ENCODE results near the gene ZNF740. TPM values are rescaled to one million over a fixed set of nuclear protein-coding genes. Genes with fewer than 3 reads are reported as not detected.

ZNF740 gene
- total RNA-seq, 2 donors from 2014 or later, result 10.1 to 21.4 TPM

GRCh38 chr12:53181935-53182334, 1.4 kb downstream of the ZNF740 start:
- ATAC-seq, result no peak
- intact Hi-C loops (cut with DNase I), result no loop called here
- Histone ChIP-seq H3K4me1 (peaks cover 41% of the 10 kb centered on the region), H3K36me3 (replicated peaks in 1 of 2; ENCODE audit: insufficient read depth in 1 of 2, low read depth in 2 of 2) (peaks cover 0 to 28% of the 10 kb centered on the region in 2 donors), H3K4me3 (no peak overlapping the region), H3K27ac (no peak overlapping the region), H3K9me3 (no peaks in the 10 kb centered on the region), H3K27me3 (no peaks in the 10 kb centered on the region)
- 51 to 63% methylated on average over 2 of the region's 2 CpGs for WGBS, 2 donors
- TF ChIP-seq CTCF (IDR thresholded peaks at IDR 0.05), result no peak
- TF ChIP-seq POLR2A (IDR thresholded peaks at IDR 0.05), result no peak
- DNase-seq, result no peak

GRCh38 chr12:53182903-53183302, 2.4 kb downstream of the ZNF740 start:
- WGBS, 2 donors, result 27 to 46% methylated on average over 2 of the region's 2 CpGs
- peaks cover 0 to 35% of the 10 kb centered on the region in 2 donors for H3K36me3 ChIP-seq (replicated peaks in 1 of 2; ENCODE audit: insufficient read depth in 1 of 2, low read depth in 2 of 2)
- H3K4me1 ChIP-seq, result peaks cover 41% of the 10 kb centered on the region
- ATAC-seq (no peak), DNase-seq (peak in 1 of 4 donors; percentile 38)
- no peak overlapping the region for H3K27ac ChIP-seq
- H3K27me3 ChIP-seq, result no peaks in the 10 kb centered on the region
- intact Hi-C loops (cut with DNase I), result no loop called here
- no peaks in the 10 kb centered on the region for H3K9me3 ChIP-seq
- no peak for TF ChIP-seq POLR2A (IDR thresholded peaks at IDR 0.05)
- no peak for TF ChIP-seq CTCF (IDR thresholded peaks at IDR 0.05)
- no peak overlapping the region for H3K4me3 ChIP-seq

GRCh38 chr12:53184828-53185227, 4.3 kb downstream of the ZNF740 start:
- WGBS, 2 donors, result 84% methylated on average over 6 of the region's 6 CpGs; no CpG with 5 or more reads in 1 of the 2 donors
- H3K27ac ChIP-seq, result no peak overlapping the region
- TF ChIP-seq CTCF (IDR thresholded peaks at IDR 0.05) (no peak), POLR2A (IDR thresholded peaks at IDR 0.05) (no peak)
- ATAC-seq (no peak), DNase-seq (no peak)
- H3K4me1 ChIP-seq, result peaks cover 36% of the 10 kb centered on the region
- intact Hi-C loops (cut with DNase I), result no loop called here
- no peak overlapping the region for H3K4me3 ChIP-seq
- H3K36me3 ChIP-seq (replicated peaks in 1 of 2; ENCODE audit: insufficient read depth in 1 of 2, low read depth in 2 of 2), result peaks cover 0 to 39% of the 10 kb centered on the region in 2 donors
- H3K27me3 ChIP-seq, result no peaks in the 10 kb centered on the region
- no peaks in the 10 kb centered on the region for H3K9me3 ChIP-seq

GRCh38 chr12:53185582-53186153, 5.1 kb downstream of the ZNF740 start:
- DNase-seq (no peak), ATAC-seq (no peak)
- intact Hi-C loops (cut with DNase I), result no loop called here
- Histone ChIP-seq H3K27me3 (no peaks in the 10 kb centered on the region), H3K27ac (no peak overlapping the region), H3K9me3 (no peaks in the 10 kb centered on the region), H3K4me3 (no peak overlapping the region), H3K36me3 (replicated peaks in 1 of 2; ENCODE audit: insufficient read depth in 1 of 2, low read depth in 2 of 2) (peaks cover 0 to 39% of the 10 kb centered on the region in 2 donors), H3K4me1 (peaks cover 35% of the 10 kb centered on the region)
- TF ChIP-seq POLR2A (IDR thresholded peaks at IDR 0.05) (no peak), CTCF (IDR thresholded peaks at IDR 0.05) (no peak)
- 98 to 100% methylated on average over 2 to 3 of the region's 3 CpGs for WGBS, 2 donors

GRCh38 chr12:53186745-53187144, 6.2 kb downstream of the ZNF740 start:
- DNase-seq (no peak), ATAC-seq (no peak)
- intact Hi-C loops (cut with DNase I), result no loop called here
- Histone ChIP-seq H3K27ac (no peak overlapping the region), H3K9me3 (no peaks in the 10 kb centered on the region), H3K27me3 (no peaks in the 10 kb centered on the region), H3K4me3 (no peak overlapping the region), H3K4me1 (peaks cover 28% of the 10 kb centered on the region), H3K36me3 (replicated peaks in 1 of 2; ENCODE audit: insufficient read depth in 1 of 2, low read depth in 2 of 2) (peaks cover 0 to 42% of the 10 kb centered on the region in 2 donors)
- TF ChIP-seq CTCF (IDR thresholded peaks at IDR 0.05), result no peak
- 86 to 88% methylated on average over 4 of the region's 4 CpGs for WGBS, 2 donors

Data from body of pancreas (tissue), 4 donors.